ENCODE measurements around the gene EED. TPM values are rescaled to one million over a fixed set of nuclear protein-coding genes. Genes with fewer than 3 reads are reported as not detected.

Gene EED
- polyA plus RNA-seq, 1 donor (not counting 4 experiments of a cell fraction or from before 2014, with no cell fraction given) = 28.5 TPM

DNA sequence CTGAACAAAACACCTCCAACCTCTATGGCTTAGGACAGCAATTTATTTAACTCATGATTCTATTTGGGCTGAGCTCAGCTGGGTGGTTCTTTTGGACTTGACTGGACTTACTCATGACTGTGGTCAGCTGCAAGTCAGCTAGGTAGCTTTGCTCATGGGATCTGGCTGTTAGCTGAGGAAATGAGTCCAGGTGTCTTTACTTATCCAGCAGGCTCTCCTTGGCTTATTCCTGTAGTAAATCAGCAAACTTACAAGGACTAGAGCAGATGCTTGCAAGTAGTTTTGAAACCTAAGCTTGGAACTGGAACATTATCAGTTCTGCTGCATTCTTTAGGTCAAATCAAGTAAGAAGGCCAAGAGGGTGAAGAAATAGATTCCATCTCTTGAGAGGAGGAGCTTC, 49.5 kb downstream of the EED start:
- no peak for FAIRE-seq
- TF ChIP-seq, protein P1, sequence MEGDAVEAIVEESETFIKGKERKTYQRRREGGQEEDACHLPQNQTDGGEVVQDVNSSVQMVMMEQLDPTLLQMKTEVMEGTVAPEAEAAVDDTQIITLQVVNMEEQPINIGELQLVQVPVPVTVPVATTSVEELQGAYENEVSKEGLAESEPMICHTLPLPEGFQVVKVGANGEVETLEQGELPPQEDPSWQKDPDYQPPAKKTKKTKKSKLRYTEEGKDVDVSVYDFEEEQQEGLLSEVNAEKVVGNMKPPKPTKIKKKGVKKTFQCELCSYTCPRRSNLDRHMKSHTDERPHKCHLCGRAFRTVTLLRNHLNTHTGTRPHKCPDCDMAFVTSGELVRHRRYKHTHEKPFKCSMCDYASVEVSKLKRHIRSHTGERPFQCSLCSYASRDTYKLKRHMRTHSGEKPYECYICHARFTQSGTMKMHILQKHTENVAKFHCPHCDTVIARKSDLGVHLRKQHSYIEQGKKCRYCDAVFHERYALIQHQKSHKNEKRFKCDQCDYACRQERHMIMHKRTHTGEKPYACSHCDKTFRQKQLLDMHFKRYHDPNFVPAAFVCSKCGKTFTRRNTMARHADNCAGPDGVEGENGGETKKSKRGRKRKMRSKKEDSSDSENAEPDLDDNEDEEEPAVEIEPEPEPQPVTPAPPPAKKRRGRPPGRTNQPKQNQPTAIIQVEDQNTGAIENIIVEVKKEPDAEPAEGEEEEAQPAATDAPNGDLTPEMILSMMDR (optimal IDR thresholded peaks at IDR 0.05 in 1 of 3, IDR thresholded peaks at IDR 0.05 in 1 of 3, conservative IDR thresholded peaks at IDR 0.05 in 1 of 3; ENCODE audit: extremely low read depth in 1 of 3, insufficient read depth in 2 of 3, low read length in 3 of 3) = no peak
- TF ChIP-seq EZH2 (IDR thresholded peaks at IDR 0.05; ENCODE audit: low read length) = no peak
- no peak overlapping the region for H3K4me2 ChIP-seq (ENCODE audit: control insufficient read depth, extremely low read depth, insufficient read depth, low read depth, low read length)

DNA sequence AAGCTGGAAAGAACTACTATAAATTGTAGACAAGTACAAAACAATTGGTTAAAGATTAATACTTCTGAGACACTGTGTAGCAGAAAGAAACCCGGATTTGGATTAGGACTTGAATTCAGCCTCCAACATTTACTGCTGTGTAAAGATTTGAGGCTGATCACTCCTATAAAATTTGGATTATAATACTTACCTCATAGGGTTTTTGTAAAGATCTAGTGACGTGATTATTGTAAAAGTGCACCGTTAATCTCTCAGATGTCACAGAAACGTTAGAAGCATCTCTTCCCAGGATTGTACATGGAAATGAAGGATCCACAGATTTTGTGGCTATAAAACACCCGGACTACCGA, 57.2 kb downstream of the EED start:
- Histone ChIP-seq H2AFZ (ENCODE audit: control insufficient read depth, low read length) (peak overlapping the region; percentile 98), H3K9me3 (ENCODE audit: control insufficient read depth, low read depth, low read length) (no peaks in the 10 kb centered on the region), H3K79me2 (ENCODE audit: control insufficient read depth, insufficient read depth, low read length) (peaks cover 31% of the 10 kb centered on the region), H3K27ac (ENCODE audit: control insufficient read depth, insufficient read depth, low read length) (peak overlapping the region; percentile 89), H3K9me1 (ENCODE audit: control insufficient read depth, extremely low read depth, insufficient read depth, low read length) (no peaks in the 10 kb centered on the region), H3K36me3 (ENCODE audit: control insufficient read depth in 2 of 2, extremely low read depth in 1 of 2, insufficient read depth in 2 of 2, low read length in 2 of 2) (no peaks in the 10 kb centered on the region), H3K27me3 (ENCODE audit: control insufficient read depth, extremely low read depth, insufficient read depth, low read length) (no peaks in the 10 kb centered on the region), H3K4me1 (ENCODE audit: control insufficient read depth, extremely low read depth, insufficient read depth, low read length) (peaks cover 13% of the 10 kb centered on the region), H3K4me3 (ENCODE audit: control insufficient read depth in 2 of 3, extremely low read depth in 1 of 3, insufficient read depth in 2 of 3, low read depth in 1 of 3, low read length in 3 of 3) (peak overlapping the region; percentile 76 to 98 (median 97)), H4K20me1 (ENCODE audit: control insufficient read depth, extremely low read depth, insufficient read depth, low read length) (no peaks in the 10 kb centered on the region), H3K9ac (ENCODE audit: control insufficient read depth, extremely low read depth, insufficient read depth, low read length) (peak overlapping the region; percentile 90), H3K4me2 (ENCODE audit: control insufficient read depth, extremely low read depth, insufficient read depth, low read depth, low read length) (peak overlapping the region; percentile 95)
- DNase-seq (ENCODE audit: low read depth, low spot score) (no peak), FAIRE-seq (no peak)
- no peak for TF ChIP-seq EZH2 (IDR thresholded peaks at IDR 0.05; ENCODE audit: low read length)
- TF ChIP-seq, protein P1 (optimal IDR thresholded peaks at IDR 0.05 in 1 of 3, IDR thresholded peaks at IDR 0.05 in 1 of 3, conservative IDR thresholded peaks at IDR 0.05 in 1 of 3; ENCODE audit: extremely low read depth in 1 of 3, insufficient read depth in 2 of 3, low read length in 3 of 3) = no peak
- dilution Hi-C loops (cut with MboI; ENCODE audit: extremely low pct_ligation_motif_present, low sequenced_read_pairs) = no loop called here

More for the DNA sequence above, 49.5 kb downstream of the EED start:
- Histone ChIP-seq H3K27ac (ENCODE audit: control insufficient read depth, insufficient read depth, low read length) (no peak overlapping the region), H3K79me2 (ENCODE audit: control insufficient read depth, insufficient read depth, low read length) (no peaks in the 10 kb centered on the region), H3K9me1 (ENCODE audit: control insufficient read depth, extremely low read depth, insufficient read depth, low read length) (no peaks in the 10 kb centered on the region), H3K9me3 (ENCODE audit: control insufficient read depth, low read depth, low read length) (no peaks in the 10 kb centered on the region), H3K4me3 (ENCODE audit: control insufficient read depth in 2 of 3, extremely low read depth in 1 of 3, insufficient read depth in 2 of 3, low read depth in 1 of 3, low read length in 3 of 3) (no peak overlapping the region), H3K9ac (ENCODE audit: control insufficient read depth, extremely low read depth, insufficient read depth, low read length) (no peak overlapping the region), H3K36me3 (ENCODE audit: control insufficient read depth in 2 of 2, extremely low read depth in 1 of 2, insufficient read depth in 2 of 2, low read length in 2 of 2) (no peaks in the 10 kb centered on the region), H2AFZ (ENCODE audit: control insufficient read depth, low read length) (no peak overlapping the region), H3K27me3 (ENCODE audit: control insufficient read depth, extremely low read depth, insufficient read depth, low read length) (no peaks in the 10 kb centered on the region), H4K20me1 (ENCODE audit: control insufficient read depth, extremely low read depth, insufficient read depth, low read length) (no peaks in the 10 kb centered on the region), H3K4me1 (ENCODE audit: control insufficient read depth, extremely low read depth, insufficient read depth, low read length) (no peaks in the 10 kb centered on the region)
- DNase-seq (ENCODE audit: low read depth, low spot score) = no peak
- dilution Hi-C loops (cut with MboI; ENCODE audit: extremely low pct_ligation_motif_present, low sequenced_read_pairs) = no loop called here
